NB4 (cell line): Measurements from ENCODE around the gene TRPV3.

Experiments
- POLR2A ChIP-seq: IDR thresholded peaks from 2 replicates; pipeline ENCODE4 v1.6.1; 2011; ENCODE audit warnings: mild to moderate bottlenecking; ENCODE audit not compliant: insufficient read length; ENCODE audit errors: extremely low read depth
- TF ChIP-seq, protein P1 (sequence below): IDR thresholded peaks from one replicate; pipeline ENCODE4 v1.5.1; 2012; ENCODE audit warnings: low read depth, low read length

DNA sequence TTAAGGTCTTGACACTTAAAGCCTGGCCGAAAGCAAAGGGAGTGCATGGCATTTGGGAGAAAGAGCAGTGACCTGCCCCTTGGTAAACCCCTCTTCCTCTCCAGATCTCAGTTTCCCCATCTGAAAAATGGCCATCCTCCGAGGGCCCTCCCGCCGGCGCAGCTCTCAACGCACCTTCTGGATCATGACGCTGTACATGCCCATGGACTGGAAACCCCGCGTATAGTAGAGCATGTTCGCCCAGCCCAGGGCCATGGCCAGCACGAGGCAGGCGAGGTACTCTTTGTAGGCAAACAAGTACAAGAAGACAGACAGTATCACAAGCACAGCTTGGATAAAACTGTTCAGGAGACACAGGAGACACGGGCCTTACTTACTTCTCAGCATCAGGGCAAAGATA is 33.6 kb downstream of the TRPV3 start:
- TF ChIP-seq, protein P1, sequence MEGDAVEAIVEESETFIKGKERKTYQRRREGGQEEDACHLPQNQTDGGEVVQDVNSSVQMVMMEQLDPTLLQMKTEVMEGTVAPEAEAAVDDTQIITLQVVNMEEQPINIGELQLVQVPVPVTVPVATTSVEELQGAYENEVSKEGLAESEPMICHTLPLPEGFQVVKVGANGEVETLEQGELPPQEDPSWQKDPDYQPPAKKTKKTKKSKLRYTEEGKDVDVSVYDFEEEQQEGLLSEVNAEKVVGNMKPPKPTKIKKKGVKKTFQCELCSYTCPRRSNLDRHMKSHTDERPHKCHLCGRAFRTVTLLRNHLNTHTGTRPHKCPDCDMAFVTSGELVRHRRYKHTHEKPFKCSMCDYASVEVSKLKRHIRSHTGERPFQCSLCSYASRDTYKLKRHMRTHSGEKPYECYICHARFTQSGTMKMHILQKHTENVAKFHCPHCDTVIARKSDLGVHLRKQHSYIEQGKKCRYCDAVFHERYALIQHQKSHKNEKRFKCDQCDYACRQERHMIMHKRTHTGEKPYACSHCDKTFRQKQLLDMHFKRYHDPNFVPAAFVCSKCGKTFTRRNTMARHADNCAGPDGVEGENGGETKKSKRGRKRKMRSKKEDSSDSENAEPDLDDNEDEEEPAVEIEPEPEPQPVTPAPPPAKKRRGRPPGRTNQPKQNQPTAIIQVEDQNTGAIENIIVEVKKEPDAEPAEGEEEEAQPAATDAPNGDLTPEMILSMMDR: no peak
- no peak for TF ChIP-seq POLR2A
